22Rv1 (cell line): ENCODE results near the gene MAP3K14.

Experiments used
- H3K27ac ChIP-seq: fragments of 450-650 bp; 2 replicates; pipeline ENCODE4 v1.5.1; 2017
- ZFX ChIP-seq: fragments of 450-650 bp; IDR thresholded peaks from 2 replicates; pipeline ENCODE4 v1.6.1; 2017; ENCODE audit warnings: antibody characterized with exemption, borderline replicate concordance
- TF ChIP-seq, protein P1 (sequence below): fragments of 450-650 bp; IDR thresholded peaks from 2 replicates; pipeline ENCODE4 v1.5.1; 2017; ENCODE audit warnings: mild to moderate bottlenecking

The MAP3K14 gene

DNA sequence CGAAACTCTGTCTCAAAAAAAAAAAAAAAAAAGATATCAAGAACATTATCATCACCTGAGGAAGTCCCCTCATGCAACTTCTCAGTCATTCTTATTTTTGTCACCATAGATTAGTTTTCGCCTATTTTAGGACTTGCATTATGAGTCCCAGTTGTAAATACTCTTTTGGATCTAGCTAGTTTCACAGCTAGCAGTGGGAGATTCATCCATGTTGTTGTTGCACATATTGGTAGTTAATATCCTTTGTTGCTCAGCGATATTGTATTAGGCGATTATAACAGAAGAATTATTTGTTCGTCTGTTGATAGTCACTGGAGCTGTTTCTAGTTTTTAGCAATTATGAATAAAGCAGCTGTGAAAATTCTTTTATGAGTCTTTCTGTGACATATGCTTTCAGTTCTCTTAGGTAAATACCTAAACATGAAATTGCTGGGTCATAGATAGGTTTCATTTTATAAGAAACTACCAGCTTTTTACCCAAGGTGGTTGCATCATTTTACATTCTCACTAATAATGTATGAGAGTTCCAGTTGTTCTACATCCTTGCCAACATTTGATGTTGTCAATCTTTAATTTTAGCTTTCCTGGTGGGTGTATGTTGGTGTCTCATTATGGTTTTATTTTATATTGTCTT lies 40.7 kb upstream of the MAP3K14 start:
- no peak overlapping the region for H3K27ac ChIP-seq
- TF ChIP-seq, protein P1, sequence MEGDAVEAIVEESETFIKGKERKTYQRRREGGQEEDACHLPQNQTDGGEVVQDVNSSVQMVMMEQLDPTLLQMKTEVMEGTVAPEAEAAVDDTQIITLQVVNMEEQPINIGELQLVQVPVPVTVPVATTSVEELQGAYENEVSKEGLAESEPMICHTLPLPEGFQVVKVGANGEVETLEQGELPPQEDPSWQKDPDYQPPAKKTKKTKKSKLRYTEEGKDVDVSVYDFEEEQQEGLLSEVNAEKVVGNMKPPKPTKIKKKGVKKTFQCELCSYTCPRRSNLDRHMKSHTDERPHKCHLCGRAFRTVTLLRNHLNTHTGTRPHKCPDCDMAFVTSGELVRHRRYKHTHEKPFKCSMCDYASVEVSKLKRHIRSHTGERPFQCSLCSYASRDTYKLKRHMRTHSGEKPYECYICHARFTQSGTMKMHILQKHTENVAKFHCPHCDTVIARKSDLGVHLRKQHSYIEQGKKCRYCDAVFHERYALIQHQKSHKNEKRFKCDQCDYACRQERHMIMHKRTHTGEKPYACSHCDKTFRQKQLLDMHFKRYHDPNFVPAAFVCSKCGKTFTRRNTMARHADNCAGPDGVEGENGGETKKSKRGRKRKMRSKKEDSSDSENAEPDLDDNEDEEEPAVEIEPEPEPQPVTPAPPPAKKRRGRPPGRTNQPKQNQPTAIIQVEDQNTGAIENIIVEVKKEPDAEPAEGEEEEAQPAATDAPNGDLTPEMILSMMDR = no peak
- TF ChIP-seq ZFX = no peak

GRCh38 chr17:45355087-45355486 lies 38.3 kb upstream of the MAP3K14 start:
- H3K27ac ChIP-seq = no peak overlapping the region
- TF ChIP-seq, protein P1 = no peak
- no peak for TF ChIP-seq ZFX

DNA sequence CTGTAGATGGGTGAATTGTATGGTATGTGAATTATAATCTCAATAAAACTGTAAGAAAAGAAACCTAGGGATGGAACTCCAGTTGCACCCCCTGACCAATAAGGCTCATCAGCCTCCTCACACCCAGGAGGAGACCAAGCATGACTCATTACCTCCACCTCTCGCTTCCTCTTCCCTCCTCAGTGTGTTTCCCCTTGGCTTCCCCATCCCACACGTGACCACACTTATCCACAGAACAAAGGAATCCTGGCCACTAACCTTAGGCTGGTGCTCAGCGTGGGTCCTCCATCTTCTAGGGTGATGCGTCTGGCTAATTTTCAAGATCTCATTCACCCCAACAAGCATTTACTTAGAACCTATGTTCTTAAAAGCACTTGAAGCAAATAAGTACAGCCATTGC lies 36.2 kb upstream of the MAP3K14 start:
- TF ChIP-seq, protein P1 = no peak
- no peak for TF ChIP-seq ZFX
- H3K27ac ChIP-seq = no peak overlapping the region

GRCh38 chr17:45351831-45352230 lies 35.0 kb upstream of the MAP3K14 start:
- TF ChIP-seq, protein P1 = no peak
- no peak for TF ChIP-seq ZFX
- no peak overlapping the region for H3K27ac ChIP-seq

DNA sequence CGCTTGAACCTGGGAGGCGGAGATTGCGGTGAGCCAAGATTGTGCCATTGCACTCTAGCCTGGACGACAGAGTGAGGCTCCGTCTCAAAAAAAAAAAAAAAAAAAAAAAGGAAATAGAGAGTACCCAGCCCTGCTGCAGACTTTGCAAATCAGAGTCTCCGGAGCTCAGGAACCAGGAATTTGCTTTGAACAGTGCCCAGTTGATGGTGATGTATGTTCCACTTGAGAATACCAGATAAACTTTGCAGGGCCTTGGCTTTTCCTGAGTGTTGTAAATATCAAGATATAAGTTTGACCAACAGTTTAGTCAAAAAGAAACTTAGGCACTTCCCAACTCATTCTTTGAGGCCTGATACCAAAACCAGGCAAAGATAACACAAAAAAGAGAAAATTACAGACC lies 30.6 kb upstream of the MAP3K14 start:
- H3K27ac ChIP-seq = no peak overlapping the region
- TF ChIP-seq, protein P1 = no peak
- TF ChIP-seq ZFX = no peak

- no peak for TF ChIP-seq ZFX
- TF ChIP-seq, protein P1 = no peak
- no peak overlapping the region for H3K27ac ChIP-seq
These were observed 29.6 kb upstream of the MAP3K14 start for GRCh38 chr17:45346216-45347015.
